Fibroblast of mammary gland (primary cell): ENCODE results near the gene CACNA1G.
A peak's percentile ranks its signal among the peaks of the same experiment; 100 is the strongest.

ENCODE experiments used
- DNase-seq: peaks from one replicate; pipeline ENCODE4 v3.0.0-alpha.2; 2010; ENCODE audit warnings: low read depth
- H3K4me3 ChIP-seq: 2 replicates; pipeline ENCODE4 v1.5.1; 2011; ENCODE audit warnings: low read depth, mild to moderate bottlenecking, low read length, moderate library complexity; ENCODE audit not compliant: control insufficient read depth
- CTCF ChIP-seq: conservative IDR thresholded peaks from 2 replicates; pipeline ENCODE4 v1.5.1; 2011; ENCODE audit warnings: low read depth, low read length, inconsistent platforms; ENCODE audit not compliant: control insufficient read depth, insufficient read depth

The CACNA1G gene

GRCh38 chr17:50614471-50615051 is 54.0 kb downstream of the CACNA1G start:
- no peak overlapping the region for H3K4me3 ChIP-seq
- TF ChIP-seq CTCF, result no peak

GRCh38 chr17:50615828-50616227 is 55.3 kb downstream of the CACNA1G start:
- no peak for TF ChIP-seq CTCF
- no peak overlapping the region for H3K4me3 ChIP-seq
- no peak for DNase-seq

More at GRCh38 chr17:50614471-50615051, 54.0 kb downstream of the CACNA1G start:
- DNase-seq, result no peak

- DNase-seq, result peak; percentile 69
- TF ChIP-seq CTCF, result no peak
Measured at GRCh38 chr17:50618300-50618699, 57.8 kb downstream of the CACNA1G start.

GRCh38 chr17:50618941-50619340 is 58.4 kb downstream of the CACNA1G start:
- DNase-seq, result no peak
- no peak for TF ChIP-seq CTCF
- H3K4me3 ChIP-seq, result no peak overlapping the region

More at GRCh38 chr17:50618300-50618699, 57.8 kb downstream of the CACNA1G start:
- no peak overlapping the region for H3K4me3 ChIP-seq

- no peak for DNase-seq
- no peak overlapping the region for H3K4me3 ChIP-seq
- TF ChIP-seq CTCF, result no peak
Measured at GRCh38 chr17:50619489-50619888, 59.0 kb downstream of the CACNA1G start.

GRCh38 chr17:50620237-50620636 is 59.7 kb downstream of the CACNA1G start:
- H3K4me3 ChIP-seq, result no peak overlapping the region
- TF ChIP-seq CTCF, result no peak
- no peak for DNase-seq

GRCh38 chr17:50620858-50621257 is 60.3 kb downstream of the CACNA1G start:
- DNase-seq, result no peak
- no peak overlapping the region for H3K4me3 ChIP-seq
- peak; percentile 1 for TF ChIP-seq CTCF
